H9 (cell line): ENCODE measurements around the gene SEC24C. TPM values are rescaled to one million over a fixed set of nuclear protein-coding genes. Genes with fewer than 3 reads are reported as not detected.

Experiments
- DNase-seq: peaks from one replicate; pipeline ENCODE4 v3.0.0-alpha.2; 2017
- H2AFZ ChIP-seq: one replicate; pipeline ENCODE4 v1.6.1; 2013; ENCODE audit warnings: mild to moderate bottlenecking, low read length, control low read depth, moderate library complexity
- H2AK5ac ChIP-seq: 2 replicates; pipeline ENCODE4 v1.6.1; 2013; ENCODE audit warnings: low read length, control low read depth, mixed read lengths; ENCODE audit not compliant: insufficient read length
- H2BK120ac ChIP-seq: one replicate; pipeline ENCODE4 v1.6.1; 2013; ENCODE audit warnings: low read depth, mild to moderate bottlenecking, low read length, control low read depth, inconsistent platforms; ENCODE audit not compliant: poor library complexity, severe bottlenecking
- H2BK12ac ChIP-seq: 2 replicates; pipeline ENCODE4 v1.6.1; 2013; ENCODE audit warnings: low read length, control low read depth, mixed read lengths, low read depth; ENCODE audit not compliant: insufficient read length
- H2BK15ac ChIP-seq: 2 replicates; pipeline ENCODE4 v1.6.1; 2013; ENCODE audit warnings: low read depth, low read length, control low read depth
- H2BK20ac ChIP-seq: one replicate; pipeline ENCODE4 v1.6.1; 2013; ENCODE audit warnings: low read depth, mild to moderate bottlenecking, low read length, control low read depth, inconsistent platforms; ENCODE audit not compliant: poor library complexity, severe bottlenecking
- H2BK5ac ChIP-seq: 2 replicates; pipeline ENCODE4 v1.6.1; 2013; ENCODE audit warnings: low read length, control low read depth, mixed read lengths; ENCODE audit not compliant: insufficient read length
- H3K14ac ChIP-seq: 2 replicates; pipeline ENCODE4 v1.6.1; 2013; ENCODE audit warnings: low read length, control low read depth; ENCODE audit not compliant: insufficient read depth
- H3K18ac ChIP-seq: 2 replicates; pipeline ENCODE4 v1.6.1; 2013; ENCODE audit warnings: low read depth, mild to moderate bottlenecking, mixed read lengths, low read length, control low read depth; ENCODE audit not compliant: insufficient read length
- H3K23ac ChIP-seq: 2 replicates; pipeline ENCODE4 v1.6.1; 2013; ENCODE audit warnings: low read length, control low read depth, mixed read lengths, low read depth; ENCODE audit not compliant: insufficient read length
- H3K23me2 ChIP-seq: 2 replicates; pipeline ENCODE4 v1.6.1; 2013; ENCODE audit warnings: low read depth, mild to moderate bottlenecking, mixed read lengths, low read length, control low read depth; ENCODE audit not compliant: insufficient read length, poor library complexity, severe bottlenecking
- H3K27ac ChIP-seq: 2 replicates; pipeline ENCODE4 v1.5.1; 2013; ENCODE audit warnings: low read length, control low read depth, mixed read lengths, low read depth; ENCODE audit not compliant: insufficient read length
- H3K27me3 ChIP-seq: 2 replicates; pipeline ENCODE4 v1.6.1; 2013; ENCODE audit warnings: low read length, control low read depth, inconsistent platforms; ENCODE audit not compliant: insufficient read depth
- H3K4ac ChIP-seq: 2 replicates; pipeline ENCODE4 v1.6.1; 2013; ENCODE audit warnings: low read depth, mild to moderate bottlenecking, control low read depth, inconsistent platforms, low read length, moderate library complexity
- H3K4me1 ChIP-seq: 2 replicates; pipeline ENCODE4 v1.6.1; 2013; ENCODE audit warnings: low read length, control low read depth, inconsistent platforms; ENCODE audit not compliant: insufficient read depth
- H3K4me2 ChIP-seq: 2 replicates; pipeline ENCODE4 v1.6.1; 2013; ENCODE audit warnings: low read length, control low read depth, mixed read lengths; ENCODE audit not compliant: insufficient read length, insufficient read depth
- H3K56ac ChIP-seq: 2 replicates; pipeline ENCODE4 v1.6.1; 2013; ENCODE audit warnings: low read depth, mild to moderate bottlenecking, mixed read lengths, low read length, control low read depth; ENCODE audit not compliant: insufficient read length
- H3K79me1 ChIP-seq: 2 replicates; pipeline ENCODE4 v1.6.1; 2013; ENCODE audit warnings: low read depth, mild to moderate bottlenecking, moderate library complexity, low read length, control low read depth, inconsistent platforms; ENCODE audit not compliant: insufficient read depth, poor library complexity, severe bottlenecking
- H3K79me2 ChIP-seq: 2 replicates; pipeline ENCODE4 v1.6.1; 2013; ENCODE audit warnings: low read length, control low read depth, inconsistent platforms; ENCODE audit not compliant: insufficient read depth
- H3K9ac ChIP-seq: 2 replicates; pipeline ENCODE4 v1.6.1; 2013; ENCODE audit warnings: low read length, control low read depth, mixed read lengths; ENCODE audit not compliant: insufficient read length; ENCODE audit errors: extremely low read depth
- H3K9me3 ChIP-seq: one replicate; pipeline ENCODE4 v1.6.1; 2013; ENCODE audit warnings: low read depth, low read length, inconsistent platforms; ENCODE audit not compliant: control insufficient read depth
- H3T11ph ChIP-seq: one replicate; pipeline ENCODE4 v1.6.1; 2013; ENCODE audit warnings: mild to moderate bottlenecking, low read length, control low read depth, inconsistent platforms
- H4K20me1 ChIP-seq: one replicate; pipeline ENCODE4 v1.6.1; 2013; ENCODE audit not compliant: control insufficient read depth, insufficient read length, insufficient read depth
- H4K5ac ChIP-seq: 2 replicates; pipeline ENCODE4 v1.6.1; 2013; ENCODE audit warnings: low read depth, mild to moderate bottlenecking, mixed read lengths, low read length, control low read depth; ENCODE audit not compliant: insufficient read length
- H4K8ac ChIP-seq: replicated peaks from 2 replicates; pipeline ENCODE4 v1.6.1; 2013; ENCODE audit warnings: low read length, control low read depth, mixed read lengths, low read depth; ENCODE audit not compliant: insufficient read length
- H4K91ac ChIP-seq: 2 replicates; pipeline ENCODE4 v1.6.1; 2013; ENCODE audit warnings: low read depth, mild to moderate bottlenecking, moderate library complexity, mixed read lengths, low read length, control low read depth; ENCODE audit not compliant: insufficient read length
- H3K27ac Mint-ChIP-seq, 3 experiments: 2 replicates in 2 of 3; 3 replicates in 1 of 3; pipeline ENCODE4 v1.8.0; 2020 to 2021; ENCODE audit warnings: mixed read lengths in 3 of 3, mild to moderate bottlenecking in 1 of 3, moderate library complexity in 1 of 3
- H3K27me3 Mint-ChIP-seq: 2 replicates; pipeline ENCODE4 v1.8.0; 2021; ENCODE audit warnings: low read depth, mild to moderate bottlenecking, moderate library complexity, mixed read lengths
- H3K36me3 Mint-ChIP-seq, 3 experiments: 2 replicates in 2 of 3; 3 replicates in 1 of 3; pipeline ENCODE4 v1.8.0; 2020 to 2021; ENCODE audit warnings: low read depth in 3 of 3, mixed read lengths in 3 of 3; ENCODE audit not compliant: insufficient read depth in 1 of 3
- H3K4me1 Mint-ChIP-seq, 2 experiments: 2 replicates each; pipeline ENCODE4 v1.8.0; 2020; ENCODE audit warnings: mixed read lengths in 2 of 2
- H3K4me3 Mint-ChIP-seq, 2 experiments: 2 replicates in 1 of 2; 3 replicates in 1 of 2; pipeline ENCODE4 v1.8.0; 2020 to 2021; ENCODE audit warnings: mild to moderate bottlenecking in 2 of 2, mixed read lengths in 2 of 2, moderate library complexity in 1 of 2
- H3K9me3 Mint-ChIP-seq, 2 experiments: 2 replicates in 1 of 2; 3 replicates in 1 of 2; pipeline ENCODE4 v1.8.0; 2020; ENCODE audit warnings: mild to moderate bottlenecking in 2 of 2, mixed read lengths in 2 of 2, moderate library complexity in 1 of 2
- WGBS: extraction: QIAGEN DNeasy Blood & Tissue Kit; methylation state at CpG from one replicate; pipeline ENCODE4 v1.1.7; 2013; ENCODE audit warnings: missing lambda C conversion rate, low lambda C conversion rate, mixed read lengths; ENCODE audit not compliant: insufficient read length; ENCODE audit errors: extremely low coverage; 5-methylcytosine and 5-hydroxymethylcytosine counted together
- total RNA-seq: library from RNA; stranded (reverse); gene quantifications from 2 replicates; pipeline ENCODE4 v1.2.1, GENCODE V29; 2021
- TF ChIP-seq, protein P1 (sequence below): fragments of 200-600 bp; sonication (generic); conservative IDR thresholded peaks from 3 replicates; pipeline ENCODE4 v1.8.0; 2021; ENCODE audit warnings: antibody characterized with exemption, mild to moderate bottlenecking

Gene SEC24C
- total RNA-seq, 1 experiment from 2014 or later = 62.4 TPM

DNA sequence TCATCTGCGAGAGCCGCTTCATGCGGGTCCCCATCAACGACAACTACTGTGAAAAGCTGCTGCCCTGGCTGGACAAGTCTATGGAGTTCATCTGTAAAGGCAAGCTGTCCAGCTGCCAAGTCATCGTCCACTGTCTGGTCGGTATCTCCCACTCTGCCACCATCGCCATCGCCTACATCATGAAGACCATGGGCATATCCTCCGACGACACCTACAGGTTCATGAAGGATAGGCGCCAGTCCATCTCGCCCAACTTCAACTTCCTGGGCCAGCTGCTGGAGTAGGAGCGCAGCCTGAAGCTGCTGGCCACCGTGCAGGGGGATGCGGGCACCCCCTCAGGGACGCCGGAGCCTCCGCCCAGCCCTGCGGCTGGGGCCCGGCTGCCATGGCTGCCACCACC lies 11.7 kb upstream of the SEC24C start:
- no peak overlapping the region for H3K18ac ChIP-seq

More for the DNA sequence above, 11.7 kb upstream of the SEC24C start:
- H3K9ac ChIP-seq = no peak overlapping the region
- TF ChIP-seq, protein P1, sequence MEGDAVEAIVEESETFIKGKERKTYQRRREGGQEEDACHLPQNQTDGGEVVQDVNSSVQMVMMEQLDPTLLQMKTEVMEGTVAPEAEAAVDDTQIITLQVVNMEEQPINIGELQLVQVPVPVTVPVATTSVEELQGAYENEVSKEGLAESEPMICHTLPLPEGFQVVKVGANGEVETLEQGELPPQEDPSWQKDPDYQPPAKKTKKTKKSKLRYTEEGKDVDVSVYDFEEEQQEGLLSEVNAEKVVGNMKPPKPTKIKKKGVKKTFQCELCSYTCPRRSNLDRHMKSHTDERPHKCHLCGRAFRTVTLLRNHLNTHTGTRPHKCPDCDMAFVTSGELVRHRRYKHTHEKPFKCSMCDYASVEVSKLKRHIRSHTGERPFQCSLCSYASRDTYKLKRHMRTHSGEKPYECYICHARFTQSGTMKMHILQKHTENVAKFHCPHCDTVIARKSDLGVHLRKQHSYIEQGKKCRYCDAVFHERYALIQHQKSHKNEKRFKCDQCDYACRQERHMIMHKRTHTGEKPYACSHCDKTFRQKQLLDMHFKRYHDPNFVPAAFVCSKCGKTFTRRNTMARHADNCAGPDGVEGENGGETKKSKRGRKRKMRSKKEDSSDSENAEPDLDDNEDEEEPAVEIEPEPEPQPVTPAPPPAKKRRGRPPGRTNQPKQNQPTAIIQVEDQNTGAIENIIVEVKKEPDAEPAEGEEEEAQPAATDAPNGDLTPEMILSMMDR = no peak
- H3K14ac ChIP-seq = no peak overlapping the region
- no peaks in the 10 kb centered on the region for H4K20me1 ChIP-seq
- no peak overlapping the region for H3K56ac ChIP-seq
- H3K4ac ChIP-seq = no peak overlapping the region
- peaks cover 5% of the 10 kb centered on the region for H3K79me1 ChIP-seq
- no peak overlapping the region; a peak in 1 of 7 replicates for H3K27ac Mint-ChIP-seq
- no peak overlapping the region for H3K4me2 ChIP-seq
- WGBS = no CpG with 5 or more reads among the region's 20 CpGs
- DNase-seq = no peak
- no peak overlapping the region for H4K91ac ChIP-seq
- no peak overlapping the region for H2BK120ac ChIP-seq
- H2BK15ac ChIP-seq = no peak overlapping the region
- H3K23ac ChIP-seq = no peak overlapping the region
- peaks cover 2 to 3% of the 10 kb centered on the region in 2 experiments; a peak in 2 of 4 replicates for H3K4me1 Mint-ChIP-seq
- H3K36me3 Mint-ChIP-seq = peaks cover 5 to 16% (median 11%) of the 10 kb centered on the region in 3 experiments; a peak in 6 of 7 replicates
- no peak overlapping the region for H4K5ac ChIP-seq
- no peak overlapping the region for H3T11ph ChIP-seq
- H3K4me1 ChIP-seq = no peaks in the 10 kb centered on the region
- no peak overlapping the region for H2BK12ac ChIP-seq
- H3K4me3 Mint-ChIP-seq = peak overlapping the region; percentile 36 to 68
- no peaks in the 10 kb centered on the region for H3K27me3 Mint-ChIP-seq
- no peak overlapping the region for H2AK5ac ChIP-seq
- no peaks in the 10 kb centered on the region; the same call in 1 of the 2 replicates for H3K79me2 ChIP-seq
- no peak overlapping the region for H2BK5ac ChIP-seq
- H4K8ac ChIP-seq = no peak overlapping the region
- H3K9me3 ChIP-seq = no peaks in the 10 kb centered on the region
- H2AFZ ChIP-seq = no peak overlapping the region
- H2BK20ac ChIP-seq = no peak overlapping the region
- no peak overlapping the region for H3K27ac ChIP-seq
- H3K9me3 Mint-ChIP-seq = no peaks in the 10 kb centered on the region
- no peaks in the 10 kb centered on the region for H3K23me2 ChIP-seq
- no peaks in the 10 kb centered on the region for H3K27me3 ChIP-seq
